Keratinocyte (primary cell): ENCODE data around the gene PTPRR. TPM values are rescaled to one million over a fixed set of nuclear protein-coding genes. Genes with fewer than 3 reads are reported as not detected.

Experiments used
- DNase-seq: peaks from one replicate; pipeline ENCODE4 v3.0.0-alpha.2; 2011; ENCODE audit warnings: low read depth, missing footprints, low spot score
- FAIRE-seq: peaks from 2 replicates; lab custom pipeline; 2011; peaks lifted over from hg19 to GRCh38; lab: Jason Lieb, UNC
- H2AFZ ChIP-seq: 2 replicates; pipeline ENCODE4 v1.6.0; 2012; ENCODE audit warnings: low read length, control low read depth, inconsistent platforms; ENCODE audit not compliant: control insufficient read depth
- H3K27ac ChIP-seq: 2 replicates; pipeline ENCODE4 v1.5.1; 2011; ENCODE audit warnings: low read length; ENCODE audit not compliant: control insufficient read depth, insufficient read depth
- H3K27me3 ChIP-seq: 3 replicates; pipeline ENCODE4 v1.6.0; 2011; ENCODE audit warnings: low read length; ENCODE audit not compliant: control insufficient read depth, insufficient read depth; ENCODE audit errors: extremely low read depth
- H3K36me3 ChIP-seq, 2 experiments: 2 replicates in 1 of 2; 3 replicates in 1 of 2; pipeline ENCODE4 v1.5.1; 2011; ENCODE audit warnings: low read length in 2 of 2, mild to moderate bottlenecking in 1 of 2; ENCODE audit not compliant: control insufficient read depth in 2 of 2, insufficient read depth in 2 of 2; ENCODE audit errors: extremely low read depth in 1 of 2
- H3K4me1 ChIP-seq: 3 replicates; pipeline ENCODE4 v1.5.1; 2011; ENCODE audit warnings: low read length; ENCODE audit not compliant: control insufficient read depth, insufficient read depth; ENCODE audit errors: extremely low read depth
- H3K4me2 ChIP-seq: 3 replicates; pipeline ENCODE4 v1.6.0; 2011; ENCODE audit warnings: low read depth, low read length; ENCODE audit not compliant: control insufficient read depth, insufficient read depth; ENCODE audit errors: extremely low read depth
- H3K4me3 ChIP-seq, 3 experiments: fragments of 200-600 bp in 1 of 3; sonication (generic) in 1 of 3; 2 replicates in 2 of 3; 3 replicates in 1 of 3; pipeline ENCODE4 v1.5.1; 2011 to 2016; ENCODE audit warnings: low read length in 3 of 3, mild to moderate bottlenecking in 3 of 3, control low read depth in 2 of 3, inconsistent platforms in 1 of 3, low read depth in 1 of 3, mixed read lengths in 1 of 3, mixed run types in 1 of 3, moderate library complexity in 1 of 3; ENCODE audit not compliant: control insufficient read depth in 2 of 3, insufficient read depth in 2 of 3; ENCODE audit errors: extremely low read depth in 1 of 3
- H3K79me2 ChIP-seq: 2 replicates; pipeline ENCODE4 v1.6.0; 2012; ENCODE audit warnings: low read length; ENCODE audit not compliant: control insufficient read depth, insufficient read depth
- H3K9ac ChIP-seq: 3 replicates; pipeline ENCODE4 v1.6.0; 2011; ENCODE audit warnings: low read length; ENCODE audit not compliant: control insufficient read depth, insufficient read depth; ENCODE audit errors: extremely low read depth
- H3K9me1 ChIP-seq: 3 replicates; pipeline ENCODE4 v1.6.0; 2011; ENCODE audit warnings: low read length; ENCODE audit not compliant: control insufficient read depth, insufficient read depth; ENCODE audit errors: extremely low read depth
- H3K9me3 ChIP-seq: 2 replicates; pipeline ENCODE4 v1.5.1; 2012; ENCODE audit warnings: low read depth, low read length; ENCODE audit not compliant: control insufficient read depth
- H4K20me1 ChIP-seq: 3 replicates; pipeline ENCODE4 v1.6.0; 2011; ENCODE audit warnings: low read length; ENCODE audit not compliant: control insufficient read depth, insufficient read depth; ENCODE audit errors: extremely low read depth
- CTCF ChIP-seq, 3 experiments: IDR thresholded peaks in 1 of 3; conservative IDR thresholded peaks in 1 of 3; optimal IDR thresholded peaks in 1 of 3; 2 replicates in 2 of 3; 3 replicates in 1 of 3; pipeline versions ENCODE3 to v1.5.1; 2011; ENCODE audit warnings: low read length in 3 of 3, mild to moderate bottlenecking in 3 of 3, moderate library complexity in 2 of 3, control low read depth in 1 of 3, inconsistent platforms in 1 of 3; ENCODE audit not compliant: insufficient read depth in 2 of 3; ENCODE audit errors: extremely low read depth in 1 of 3
- EZH2 ChIP-seq: IDR thresholded peaks from one replicate; pipeline ENCODE4 v1.6.1; 2012; ENCODE audit warnings: inconsistent platforms, mild to moderate bottlenecking, low read length, moderate library complexity
- dilution Hi-C: fragments of 300-500 bp; cut with MboI; formaldehyde crosslinking; loops from one replicate; pipeline ENCODE4 v1.7.0; 2020; ENCODE audit warnings: low sequenced_read_pairs; ENCODE audit not compliant: extremely low pct_ligation_motif_present
- polyA plus RNA-seq, 5 experiments: library from polyadenylated mRNA; depleted of rRNA in 3 of 5; stranded (reverse) in 3 of 5; stranded (forward) in 1 of 5; unstranded in 1 of 5; fragments of >200 nt; gene quantifications; 1 replicate in 1 of 5; 2 replicates in 3 of 5; 3 replicates in 1 of 5; pipeline versions ENCODE4 v1.2.1 to v1.2.3, GENCODE V29; 2011 to 2012; ENCODE audit warnings: missing spikeins in 2 of 5, low read depth in 1 of 5, low replicate concordance in 1 of 5

Gene PTPRR
- polyA plus RNA-seq, 1 donor (not counting 4 experiments of a cell fraction or from before 2014, with no cell fraction given), result 3.1 TPM

- Histone ChIP-seq H3K4me3 (peak overlapping the region; percentile 43 to 67 (median 63)), H3K4me2 (peak overlapping the region; percentile 78), H3K9me3 (no peaks in the 10 kb centered on the region), H4K20me1 (no peaks in the 10 kb centered on the region), H3K9ac (peak overlapping the region; percentile 58), H3K79me2 (no peaks in the 10 kb centered on the region), H3K27ac (no peak overlapping the region), H2AFZ (peak overlapping the region; percentile 75), H3K27me3 (no peaks in the 10 kb centered on the region), H3K9me1 (no peaks in the 10 kb centered on the region), H3K4me1 (peaks cover 9% of the 10 kb centered on the region), H3K36me3 (no peaks in the 10 kb centered on the region)
- DNase-seq (no peak), FAIRE-seq (no peak)
- dilution Hi-C loops, result no loop called here
- TF ChIP-seq CTCF (optimal IDR thresholded peaks at IDR 0.05 in 1 of 3, IDR thresholded peaks at IDR 0.05 in 1 of 3, conservative IDR thresholded peaks at IDR 0.05 in 1 of 3; ENCODE audit: extremely low read depth in 1 of 3, insufficient read depth in 2 of 3, low read length in 3 of 3) (no peak), EZH2 (no peak)
These were observed 310.6 kb downstream of the PTPRR start for GRCh38 chr12:70609739-70610491.

GRCh38 chr12:70609203-70609602 lies 311.3 kb downstream of the PTPRR start:
- no peak for DNase-seq
- no peaks in the 10 kb centered on the region for H3K9me1 ChIP-seq
- H3K79me2 ChIP-seq, result no peaks in the 10 kb centered on the region
- no peaks in the 10 kb centered on the region for H3K36me3 ChIP-seq
- peaks cover 9% of the 10 kb centered on the region for H3K4me1 ChIP-seq
- H3K4me3 ChIP-seq, result peak overlapping the region; percentile 43 to 67 (median 63)
- H3K4me2 ChIP-seq, result peak overlapping the region; percentile 78
- TF ChIP-seq EZH2 (no peak), CTCF (optimal IDR thresholded peaks at IDR 0.05 in 1 of 3, IDR thresholded peaks at IDR 0.05 in 1 of 3, conservative IDR thresholded peaks at IDR 0.05 in 1 of 3; ENCODE audit: extremely low read depth in 1 of 3, insufficient read depth in 2 of 3, low read length in 3 of 3) (no peak)
- H3K9me3 ChIP-seq, result no peaks in the 10 kb centered on the region
- peak overlapping the region; percentile 75 for H2AFZ ChIP-seq
- FAIRE-seq, result no peak
- dilution Hi-C loops, result no loop called here
- H3K27ac ChIP-seq, result no peak overlapping the region
- H3K9ac ChIP-seq, result no peak overlapping the region
- no peaks in the 10 kb centered on the region for H4K20me1 ChIP-seq
- H3K27me3 ChIP-seq, result no peaks in the 10 kb centered on the region
